ENCODE results near the gene PRKCSH.
"Not testable (repeated sequence)": the region's sequence is repeated elsewhere in the genome, so short reads cannot be mapped to it uniquely, and the experiment has no call there.

The PRKCSH gene

GRCh38 chr19:11452620-11453310 is 17.3 kb downstream of the PRKCSH start:
- no peaks in the 10 kb centered on the region for H3K36me3 ChIP-seq (ENCODE audit: insufficient read depth, low read length)
- H3K27me3 ChIP-seq (ENCODE audit: control insufficient read depth in 1 of 2, insufficient read depth in 2 of 2, low read length in 2 of 2), result peaks cover 0 to 14% of the 10 kb centered on the region in 2 donors
- H3K4me3 ChIP-seq (ENCODE audit: low read depth in 1 of 2, low read length in 2 of 2), result no peak overlapping the region
- no peaks in the 10 kb centered on the region for H3K9me3 ChIP-seq (ENCODE audit: low read length)
- H3K27ac ChIP-seq (ENCODE audit: low read depth, low read length), result no peak overlapping the region
- H3K4me1 ChIP-seq (ENCODE audit: insufficient read depth, low read length), result no peaks in the 10 kb centered on the region
- H3K9ac ChIP-seq (ENCODE audit: low read length), result no peak overlapping the region

GRCh38 chr19:11453468-11454341 is 18.3 kb downstream of the PRKCSH start:
- Histone ChIP-seq H3K36me3 (ENCODE audit: insufficient read depth, low read length) (no peaks in the 10 kb centered on the region), H3K4me3 (ENCODE audit: low read depth in 1 of 2, low read length in 2 of 2) (no peak overlapping the region), H3K9ac (ENCODE audit: low read length) (no peak overlapping the region), H3K9me3 (ENCODE audit: low read length) (no peaks in the 10 kb centered on the region), H3K4me1 (ENCODE audit: insufficient read depth, low read length) (no peaks in the 10 kb centered on the region), H3K27ac (ENCODE audit: low read depth, low read length) (no peak overlapping the region), H3K27me3 (ENCODE audit: control insufficient read depth in 1 of 2, insufficient read depth in 2 of 2, low read length in 2 of 2) (peaks cover 0 to 14% of the 10 kb centered on the region in 2 donors)

GRCh38 chr19:11455233-11455554 is 19.8 kb downstream of the PRKCSH start:
- not testable (repeated sequence) for H3K36me3 ChIP-seq (ENCODE audit: insufficient read depth, low read length); H3K9me3 ChIP-seq (ENCODE audit: low read length); H3K4me1 ChIP-seq (ENCODE audit: insufficient read depth, low read length); H3K9ac ChIP-seq (ENCODE audit: low read length); H3K4me3 ChIP-seq (ENCODE audit: low read depth in 1 of 2, low read length in 2 of 2); H3K27ac ChIP-seq (ENCODE audit: low read depth, low read length)
- H3K27me3 ChIP-seq (ENCODE audit: control insufficient read depth in 1 of 2, insufficient read depth in 2 of 2, low read length in 2 of 2), result peaks cover 0 to 17% of the 10 kb centered on the region in 2 donors

- no peak overlapping the region for H3K4me3 ChIP-seq (ENCODE audit: low read depth in 1 of 2, low read length in 2 of 2)
- no peak overlapping the region for H3K9ac ChIP-seq (ENCODE audit: low read length)
- no peaks in the 10 kb centered on the region for H3K9me3 ChIP-seq (ENCODE audit: low read length)
- no peaks in the 10 kb centered on the region for H3K4me1 ChIP-seq (ENCODE audit: insufficient read depth, low read length)
- no peaks in the 10 kb centered on the region for H3K36me3 ChIP-seq (ENCODE audit: insufficient read depth, low read length)
- H3K27ac ChIP-seq (ENCODE audit: low read depth, low read length), result no peak overlapping the region
- peaks cover 0 to 16% of the 10 kb centered on the region in 2 donors for H3K27me3 ChIP-seq (ENCODE audit: control insufficient read depth in 1 of 2, insufficient read depth in 2 of 2, low read length in 2 of 2)
Observed at GRCh38 chr19:11456659-11457058, 21.2 kb downstream of the PRKCSH start.

GRCh38 chr19:11457115-11457514 is 21.7 kb downstream of the PRKCSH start:
- no peak overlapping the region for H3K4me3 ChIP-seq (ENCODE audit: low read depth in 1 of 2, low read length in 2 of 2)
- H3K4me1 ChIP-seq (ENCODE audit: insufficient read depth, low read length), result no peaks in the 10 kb centered on the region
- H3K27me3 ChIP-seq (ENCODE audit: control insufficient read depth in 1 of 2, insufficient read depth in 2 of 2, low read length in 2 of 2), result peaks cover 0 to 13% of the 10 kb centered on the region in 2 donors
- H3K36me3 ChIP-seq (ENCODE audit: insufficient read depth, low read length), result no peaks in the 10 kb centered on the region
- H3K9ac ChIP-seq (ENCODE audit: low read length), result no peak overlapping the region
- H3K27ac ChIP-seq (ENCODE audit: low read depth, low read length), result no peak overlapping the region
- no peaks in the 10 kb centered on the region for H3K9me3 ChIP-seq (ENCODE audit: low read length)

DNA sequence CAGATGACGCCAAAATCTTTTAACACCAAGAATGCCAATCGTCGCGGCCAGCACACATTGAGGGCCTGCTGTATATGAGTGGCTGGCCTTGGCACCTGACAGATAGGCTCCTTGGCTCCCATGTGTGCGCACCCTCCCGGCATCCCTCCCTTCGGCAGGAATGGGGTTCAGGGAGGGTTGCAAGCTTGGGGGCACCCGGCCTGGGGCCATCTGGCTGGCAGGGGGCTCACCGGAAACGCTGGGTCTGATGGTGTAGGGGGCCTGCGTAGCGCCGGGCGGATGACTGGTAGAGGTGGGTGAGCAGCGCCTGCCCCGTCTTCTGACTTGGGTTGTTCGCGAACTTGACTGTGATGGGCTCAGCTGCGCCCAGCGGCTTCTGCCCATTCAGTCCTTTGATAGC is 22.4 kb downstream of the PRKCSH start:
- Histone ChIP-seq H3K9ac (ENCODE audit: low read length) (no peak overlapping the region), H3K9me3 (ENCODE audit: low read length) (no peaks in the 10 kb centered on the region), H3K27me3 (ENCODE audit: control insufficient read depth in 1 of 2, insufficient read depth in 2 of 2, low read length in 2 of 2) (peaks cover 0 to 8% of the 10 kb centered on the region in 2 donors), H3K36me3 (ENCODE audit: insufficient read depth, low read length) (no peaks in the 10 kb centered on the region), H3K27ac (ENCODE audit: low read depth, low read length) (no peak overlapping the region), H3K4me1 (ENCODE audit: insufficient read depth, low read length) (no peaks in the 10 kb centered on the region), H3K4me3 (ENCODE audit: low read depth in 1 of 2, low read length in 2 of 2) (no peak overlapping the region)

- no peaks in the 10 kb centered on the region for H3K36me3 ChIP-seq (ENCODE audit: insufficient read depth, low read length)
- H3K27me3 ChIP-seq (ENCODE audit: control insufficient read depth in 1 of 2, insufficient read depth in 2 of 2, low read length in 2 of 2), result peaks cover 0 to 5% of the 10 kb centered on the region in 2 donors
- no peak overlapping the region for H3K9ac ChIP-seq (ENCODE audit: low read length)
- H3K4me1 ChIP-seq (ENCODE audit: insufficient read depth, low read length), result no peaks in the 10 kb centered on the region
- H3K27ac ChIP-seq (ENCODE audit: low read depth, low read length), result no peak overlapping the region
- no peaks in the 10 kb centered on the region for H3K9me3 ChIP-seq (ENCODE audit: low read length)
- no peak overlapping the region for H3K4me3 ChIP-seq (ENCODE audit: low read depth in 1 of 2, low read length in 2 of 2)
Observed at GRCh38 chr19:11458236-11458900, 22.9 kb downstream of the PRKCSH start.

DNA sequence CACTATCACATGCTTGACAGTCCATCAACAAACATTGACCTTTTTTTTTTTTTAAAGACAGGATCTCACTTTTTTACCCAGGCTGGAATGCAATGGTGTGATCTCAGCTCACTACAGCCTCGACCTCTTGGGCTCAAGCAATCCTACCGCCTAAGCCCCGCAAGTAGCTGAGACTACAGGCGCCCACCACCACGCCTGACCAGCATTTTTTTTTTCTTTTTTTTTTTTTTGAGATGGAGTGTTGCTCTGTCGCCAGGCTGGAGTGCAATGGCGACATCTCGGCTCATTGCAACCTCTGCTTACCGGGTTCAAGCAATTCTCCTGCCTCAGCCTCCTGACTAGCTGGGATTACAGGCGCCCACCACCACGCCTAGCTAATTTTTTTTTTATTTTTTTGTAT is 23.5 kb downstream of the PRKCSH start:
- H3K27me3 ChIP-seq (ENCODE audit: control insufficient read depth in 1 of 2, insufficient read depth in 2 of 2, low read length in 2 of 2); H3K4me3 ChIP-seq (ENCODE audit: low read depth in 1 of 2, low read length in 2 of 2); H3K4me1 ChIP-seq (ENCODE audit: insufficient read depth, low read length); H3K27ac ChIP-seq (ENCODE audit: low read depth, low read length); H3K36me3 ChIP-seq (ENCODE audit: insufficient read depth, low read length); H3K9me3 ChIP-seq (ENCODE audit: low read length); H3K9ac ChIP-seq (ENCODE audit: low read length): not testable (repeated sequence)

GRCh38 chr19:11460207-11460606 is 24.8 kb downstream of the PRKCSH start:
- no peaks in the 10 kb centered on the region for H3K4me1 ChIP-seq (ENCODE audit: insufficient read depth, low read length)
- no peak overlapping the region for H3K27ac ChIP-seq (ENCODE audit: low read depth, low read length)
- peaks cover 0 to 5% of the 10 kb centered on the region in 2 donors for H3K27me3 ChIP-seq (ENCODE audit: control insufficient read depth in 1 of 2, insufficient read depth in 2 of 2, low read length in 2 of 2)
- no peak overlapping the region for H3K4me3 ChIP-seq (ENCODE audit: low read depth in 1 of 2, low read length in 2 of 2)
- H3K36me3 ChIP-seq (ENCODE audit: insufficient read depth, low read length), result no peaks in the 10 kb centered on the region
- no peak overlapping the region for H3K9ac ChIP-seq (ENCODE audit: low read length)
- no peaks in the 10 kb centered on the region for H3K9me3 ChIP-seq (ENCODE audit: low read length)

GRCh38 chr19:11461453-11461852 is 26.0 kb downstream of the PRKCSH start:
- Histone ChIP-seq H3K36me3 (ENCODE audit: insufficient read depth, low read length) (no peaks in the 10 kb centered on the region), H3K4me1 (ENCODE audit: insufficient read depth, low read length) (no peaks in the 10 kb centered on the region), H3K4me3 (ENCODE audit: low read depth in 1 of 2, low read length in 2 of 2) (no peak overlapping the region), H3K27ac (ENCODE audit: low read depth, low read length) (no peak overlapping the region), H3K9ac (ENCODE audit: low read length) (no peak overlapping the region), H3K9me3 (ENCODE audit: low read length) (no peaks in the 10 kb centered on the region), H3K27me3 (ENCODE audit: control insufficient read depth in 1 of 2, insufficient read depth in 2 of 2, low read length in 2 of 2) (peaks cover 0 to 11% of the 10 kb centered on the region in 2 donors)

GRCh38 chr19:11463391-11463790 is 28.0 kb downstream of the PRKCSH start:
- Histone ChIP-seq H3K27ac (ENCODE audit: low read depth, low read length) (no peak overlapping the region), H3K4me1 (ENCODE audit: insufficient read depth, low read length) (no peaks in the 10 kb centered on the region), H3K9me3 (ENCODE audit: low read length) (no peaks in the 10 kb centered on the region), H3K4me3 (ENCODE audit: low read depth in 1 of 2, low read length in 2 of 2) (no peak overlapping the region), H3K36me3 (ENCODE audit: insufficient read depth, low read length) (no peaks in the 10 kb centered on the region), H3K27me3 (ENCODE audit: control insufficient read depth in 1 of 2, insufficient read depth in 2 of 2, low read length in 2 of 2) (peaks cover 0 to 11% of the 10 kb centered on the region in 2 donors), H3K9ac (ENCODE audit: low read length) (no peak overlapping the region)
